MM.1S (cell line): ENCODE results near the gene CORO1C.

Source experiments
- EZH2 ChIP-seq: fragments of 300-600 bp; sonication (generic); optimal IDR thresholded peaks from 2 replicates; pipeline ENCODE3; 2017; ENCODE audit warnings: low read depth, mild to moderate bottlenecking, antibody characterized with exemption, low read length, mixed read lengths
- EZH2phosphoT487 ChIP-seq: fragments of 300-600 bp; sonication (generic); IDR thresholded peaks from 2 replicates; pipeline ENCODE4 v1.6.1; 2018; ENCODE audit warnings: antibody characterized with exemption, low read length
- TF ChIP-seq, protein P1 (sequence below): fragments of 300-600 bp; sonication (generic); IDR thresholded peaks from 2 replicates; pipeline ENCODE4 v1.5.1; 2016; ENCODE audit warnings: antibody characterized with exemption, low read length, mixed read lengths

DNA sequence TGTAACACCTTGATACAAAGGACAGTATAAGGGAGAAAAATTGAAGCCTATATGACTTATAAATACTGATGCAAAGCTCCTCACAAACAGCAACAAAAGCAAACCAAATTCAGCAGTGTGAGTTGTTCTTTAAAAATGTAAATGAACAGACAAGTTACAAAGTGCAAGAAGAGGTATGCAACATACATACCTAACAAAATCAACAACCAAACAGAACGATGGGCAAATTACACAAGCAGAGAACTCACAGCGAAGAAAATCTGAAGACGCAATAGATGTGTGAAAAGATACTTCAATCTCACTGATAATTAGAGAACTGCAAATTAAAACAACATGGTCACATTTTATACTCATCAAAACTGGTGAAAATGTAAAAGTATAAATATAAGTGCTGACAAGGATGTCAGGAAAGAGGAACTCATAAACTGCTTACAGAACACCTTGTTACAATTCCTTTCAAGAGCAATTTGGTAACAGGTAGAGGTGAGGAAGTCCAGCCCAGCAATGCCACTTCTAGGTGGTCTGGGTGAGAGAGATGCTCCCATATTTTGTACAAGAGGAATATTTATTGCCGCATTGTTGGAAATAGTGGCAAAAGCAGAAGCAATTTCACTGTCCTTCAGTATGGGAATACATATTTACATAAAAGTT lies 47.3 kb downstream of the CORO1C start:
- TF ChIP-seq, protein P1, sequence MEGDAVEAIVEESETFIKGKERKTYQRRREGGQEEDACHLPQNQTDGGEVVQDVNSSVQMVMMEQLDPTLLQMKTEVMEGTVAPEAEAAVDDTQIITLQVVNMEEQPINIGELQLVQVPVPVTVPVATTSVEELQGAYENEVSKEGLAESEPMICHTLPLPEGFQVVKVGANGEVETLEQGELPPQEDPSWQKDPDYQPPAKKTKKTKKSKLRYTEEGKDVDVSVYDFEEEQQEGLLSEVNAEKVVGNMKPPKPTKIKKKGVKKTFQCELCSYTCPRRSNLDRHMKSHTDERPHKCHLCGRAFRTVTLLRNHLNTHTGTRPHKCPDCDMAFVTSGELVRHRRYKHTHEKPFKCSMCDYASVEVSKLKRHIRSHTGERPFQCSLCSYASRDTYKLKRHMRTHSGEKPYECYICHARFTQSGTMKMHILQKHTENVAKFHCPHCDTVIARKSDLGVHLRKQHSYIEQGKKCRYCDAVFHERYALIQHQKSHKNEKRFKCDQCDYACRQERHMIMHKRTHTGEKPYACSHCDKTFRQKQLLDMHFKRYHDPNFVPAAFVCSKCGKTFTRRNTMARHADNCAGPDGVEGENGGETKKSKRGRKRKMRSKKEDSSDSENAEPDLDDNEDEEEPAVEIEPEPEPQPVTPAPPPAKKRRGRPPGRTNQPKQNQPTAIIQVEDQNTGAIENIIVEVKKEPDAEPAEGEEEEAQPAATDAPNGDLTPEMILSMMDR, result no peak
- TF ChIP-seq EZH2 (no peak), EZH2phosphoT487 (no peak)
